Measurements from ENCODE around the gene FCMR. TPM values are rescaled to one million over a fixed set of nuclear protein-coding genes. Genes with fewer than 3 reads are reported as not detected.

FCMR gene
- total RNA-seq, result 1 to 10 TPM; 2.7 to 6.7 TPM
- 1 to 10 TPM; 1.4 to 3.0 (median 2.4) TPM for polyA plus RNA-seq (ENCODE audit: insufficient read length in 6 of 6)
- long read RNA-seq, donor 1, partial matches to known transcripts, result 0 of 3 reads
- long read RNA-seq, donor 1, other reads (novel, unspliced or antisense), result 0 of 3 reads
- long read RNA-seq, donor 2, partial matches to known transcripts, result 0 of 1 reads
- long read RNA-seq, donor 2, other reads (novel, unspliced or antisense), result 0 of 1 reads
- long read RNA-seq, donor 3, partial matches to known transcripts, result 0 of 1 reads
- long read RNA-seq, donor 3, other reads (novel, unspliced or antisense), result 0 of 1 reads
- long read RNA-seq, donor 4, partial matches to known transcripts, result 0 of 2 reads
- long read RNA-seq, donor 4, other reads (novel, unspliced or antisense), result 0 of 2 reads
- long read RNA-seq, donor 5, partial matches to known transcripts, result 0 of 1 reads
- long read RNA-seq, donor 5, other reads (novel, unspliced or antisense), result 0 of 1 reads
- long read RNA-seq, donor 6, partial matches to known transcripts, result 0 of 1 reads
- long read RNA-seq, donor 6, other reads (novel, unspliced or antisense), result 0 of 1 reads
- long read RNA-seq, donor 7, result 0 reads
- long read RNA-seq, donor 8, partial matches to known transcripts, result 0 of 1 reads
- long read RNA-seq, donor 8, other reads (novel, unspliced or antisense), result 0 of 1 reads
- long read RNA-seq, donor 9, result 0 reads
- long read RNA-seq, donor 10, partial matches to known transcripts, result 0 of 1 reads
- long read RNA-seq, donor 10, other reads (novel, unspliced or antisense), result 0 of 1 reads
- long read RNA-seq, donor 11, result 0 reads
- long read RNA-seq, donor 12, partial matches to known transcripts, result 0 of 1 reads
- long read RNA-seq, donor 12, other reads (novel, unspliced or antisense), result 0 of 1 reads

DNA sequence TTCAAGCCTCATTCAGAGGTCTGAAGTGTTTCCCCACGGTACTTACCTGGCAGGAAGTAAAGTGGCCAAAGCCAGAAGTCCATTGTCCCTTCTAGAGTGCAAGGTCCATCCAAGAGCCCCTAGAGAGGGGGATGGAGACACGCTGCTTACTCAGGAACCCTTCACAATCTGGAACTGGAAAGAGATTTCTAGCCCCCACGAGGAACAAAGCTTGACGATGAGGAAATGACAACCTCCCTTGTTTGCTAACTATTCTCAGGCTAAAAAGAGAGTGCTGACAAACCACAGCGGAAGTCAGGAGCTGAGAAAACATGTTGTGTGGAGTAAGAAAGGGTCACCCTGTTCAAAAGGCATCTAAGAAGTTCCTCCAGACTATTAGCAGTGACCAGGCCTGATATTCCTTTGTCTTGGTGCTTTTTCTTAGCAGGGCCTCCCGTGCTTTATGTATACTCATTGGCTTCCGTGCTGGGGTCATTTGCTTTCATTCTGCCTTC is at the start of gene FCMR:
FCMR (minus strand) TSS at position 170 of the 494 bp plus-strand sequence; CDS start at position 83, 87 bp downstream.
- intact Hi-C loops (cut with DNase I), result no loop called here
- H3K4me3 ChIP-seq, result peak within 1 kb of the TSS in 1 of 2 donors; percentile 3
- peak within 1 kb of the TSS; percentile 60 to 72 for H3K27ac ChIP-seq
- H3K4me1 ChIP-seq, result peaks cover 4 to 25% of the 10 kb centered on the region in 2 donors
- H3K36me3 ChIP-seq, result no peaks in the 10 kb centered on the region
- no peaks in the 10 kb centered on the region for H3K9me3 ChIP-seq
- DNase-seq, result peak in 1 of 4 donors; percentile 26
- TF ChIP-seq CTCF (IDR thresholded peaks at IDR 0.05), result no peak
- no peaks in the 10 kb centered on the region for H3K27me3 ChIP-seq
- ATAC-seq, result peak; percentile 70

DNA sequence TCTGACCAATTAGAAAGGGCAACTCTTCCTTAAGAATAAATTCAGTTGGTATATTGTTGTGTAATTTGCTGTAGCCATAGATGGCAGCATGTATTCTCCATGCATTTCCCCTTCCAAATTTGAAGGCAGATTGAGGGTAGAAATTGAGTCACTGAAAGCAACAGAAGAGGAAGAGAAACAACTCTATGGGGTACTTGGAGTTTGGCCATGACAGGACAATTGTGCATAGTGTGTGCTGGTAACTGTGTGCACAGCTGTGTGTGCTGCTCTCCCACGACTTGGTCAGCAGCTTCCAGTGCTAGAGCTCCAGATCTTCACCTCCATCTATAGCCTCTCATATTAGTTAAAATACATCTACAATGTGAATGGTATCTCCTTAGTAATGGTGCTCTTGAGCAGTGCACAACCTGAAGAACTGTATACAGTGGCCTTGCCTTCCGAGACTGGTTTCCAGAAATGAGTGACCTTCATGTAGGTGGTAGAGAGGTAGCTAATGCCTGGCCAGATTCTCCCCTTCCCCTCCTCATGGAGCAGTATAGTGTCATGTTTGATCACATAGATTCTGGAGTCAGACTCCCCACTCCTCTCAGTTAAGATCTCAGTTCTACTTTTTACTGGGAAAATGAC is 49.4 kb upstream of the FCMR start:
- intact Hi-C loops (cut with DNase I), result no loop called here
- H3K9me3 ChIP-seq, result no peaks in the 10 kb centered on the region
- H3K27ac ChIP-seq, result no peak overlapping the region
- ATAC-seq (no peak), DNase-seq (no peak)
- H3K27me3 ChIP-seq, result peaks cover 0 to 26% of the 10 kb centered on the region in 2 donors
- no peaks in the 10 kb centered on the region for H3K36me3 ChIP-seq
- H3K4me1 ChIP-seq, result peaks cover 0 to 41% of the 10 kb centered on the region in 2 donors
- TF ChIP-seq CTCF (IDR thresholded peaks at IDR 0.05), result no peak
- no peak overlapping the region for H3K4me3 ChIP-seq

GRCh38 chr1:206970446-206970845 is 48.7 kb upstream of the FCMR start, which contains the start of gene FCAMR:
Gene FCAMR (minus strand): TSS chr1:206970460. CDS start chr1:206970125, 335 bp downstream.
- ATAC-seq (no peak), DNase-seq (no peak)
- peaks cover 0 to 41% of the 10 kb centered on the region in 2 donors for H3K4me1 ChIP-seq
- H3K27ac ChIP-seq, result no peak within 1 kb of the TSS
- no peaks in the 10 kb centered on the region for H3K9me3 ChIP-seq
- peaks cover 0 to 26% of the 10 kb centered on the region in 2 donors for H3K27me3 ChIP-seq
- H3K36me3 ChIP-seq, result no peaks in the 10 kb centered on the region
- intact Hi-C loops (cut with DNase I), result no loop called here
- TF ChIP-seq CTCF (IDR thresholded peaks at IDR 0.05), result no peak
- no peak within 1 kb of the TSS for H3K4me3 ChIP-seq

DNA sequence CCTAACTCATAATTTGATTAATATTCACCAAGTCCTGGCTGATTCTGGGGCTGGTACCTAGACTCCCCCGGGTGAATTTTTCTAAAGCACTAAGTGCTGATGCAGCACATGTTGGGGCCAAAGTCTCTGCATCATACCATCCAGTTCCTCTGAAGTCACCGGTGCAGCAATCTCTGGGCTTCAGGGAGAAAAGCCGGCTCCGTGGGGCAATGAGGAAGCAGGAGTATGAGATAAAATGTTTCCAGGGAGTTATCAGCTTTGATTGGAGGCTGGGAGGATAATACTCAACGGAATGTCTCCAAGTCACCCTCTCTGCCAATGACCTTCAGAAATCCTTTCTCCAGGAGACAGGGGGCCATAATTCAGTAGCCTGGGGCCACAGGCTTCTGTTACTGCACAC is 47.3 kb upstream of the FCMR start:
- H3K27me3 ChIP-seq, result peaks cover 0 to 26% of the 10 kb centered on the region in 2 donors
- H3K27ac ChIP-seq, result no peak overlapping the region
- intact Hi-C loops (cut with DNase I), result no loop called here
- peaks cover 0 to 41% of the 10 kb centered on the region in 2 donors for H3K4me1 ChIP-seq
- no peaks in the 10 kb centered on the region for H3K36me3 ChIP-seq
- H3K4me3 ChIP-seq, result no peak overlapping the region
- H3K9me3 ChIP-seq, result no peaks in the 10 kb centered on the region
- no peak for ATAC-seq
- no peak for TF ChIP-seq CTCF (IDR thresholded peaks at IDR 0.05)
- no peak for DNase-seq

Measured in left lung (tissue), 14 donors.